Measurements from ENCODE around the gene ATR.
"Not testable (repeated sequence)": the region's sequence is repeated elsewhere in the genome, so short reads cannot be mapped to it uniquely, and the experiment has no call there.

The ATR gene

GRCh38 chr3:142595141-142595540 lies 16.6 kb upstream of the ATR start:
- DNase-seq (ENCODE audit: low spot score), result no peak

GRCh38 chr3:142592268-142592667 lies 13.7 kb upstream of the ATR start:
- not testable (repeated sequence) for DNase-seq (ENCODE audit: low spot score)

- no peak for DNase-seq (ENCODE audit: low spot score)
Observed at GRCh38 chr3:142588703-142589102, 10.2 kb upstream of the ATR start.

GRCh38 chr3:142586803-142587406 lies 8.4 kb upstream of the ATR start:
- no peak for DNase-seq (ENCODE audit: low spot score)

DNA sequence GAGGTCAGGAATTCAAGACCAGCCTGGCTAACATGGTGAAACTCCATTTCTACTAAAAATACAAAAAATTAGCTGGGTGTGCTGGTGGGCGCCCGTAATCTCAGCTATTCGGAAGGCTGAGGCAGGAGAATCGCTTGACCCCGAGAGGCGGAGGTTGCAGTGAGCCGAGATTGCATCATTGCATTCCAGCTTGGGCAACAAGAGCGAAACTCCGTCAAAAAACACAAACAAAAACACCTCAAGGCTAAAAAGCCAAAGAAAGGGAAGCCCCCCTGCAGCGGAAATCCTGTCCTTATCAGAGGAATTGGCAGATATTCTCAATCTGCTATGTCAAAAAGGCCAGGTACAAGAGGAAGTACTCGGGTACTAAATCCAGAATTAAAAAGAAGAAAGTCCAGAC lies 2.5 kb upstream of the ATR start:
- not testable (repeated sequence) for DNase-seq (ENCODE audit: low spot score)

GRCh38 chr3:142580061-142580423 lies 1.5 kb upstream of the ATR start:
- DNase-seq (ENCODE audit: low spot score), result no peak

- no peak for DNase-seq (ENCODE audit: low spot score)
Observed at GRCh38 chr3:142577696-142578328, 721 bp downstream of the ATR start.

GRCh38 chr3:142576792-142577191 lies 1.7 kb downstream of the ATR start:
- no peak for DNase-seq (ENCODE audit: low spot score)

DNA sequence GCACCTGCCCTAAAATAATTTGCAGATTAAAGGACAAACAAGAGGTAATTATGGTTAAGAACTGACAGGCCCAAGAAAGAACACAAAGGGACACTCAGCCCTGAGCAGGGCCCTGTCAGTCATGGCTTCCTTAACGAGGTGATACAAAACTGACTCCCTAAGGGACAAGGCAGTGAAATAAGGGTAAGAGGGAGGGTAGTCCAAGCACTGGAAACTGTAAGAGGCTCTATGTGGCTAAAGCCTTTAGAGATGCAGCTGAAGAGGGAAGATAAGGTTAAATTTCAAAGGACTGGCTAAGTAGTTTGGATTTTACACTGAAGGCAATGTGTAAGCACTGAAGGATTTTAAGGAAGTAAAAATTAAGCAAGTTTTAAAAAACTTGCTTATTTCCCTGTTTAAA lies 3.9 kb downstream of the ATR start:
- DNase-seq (ENCODE audit: low spot score), result no peak

DNA sequence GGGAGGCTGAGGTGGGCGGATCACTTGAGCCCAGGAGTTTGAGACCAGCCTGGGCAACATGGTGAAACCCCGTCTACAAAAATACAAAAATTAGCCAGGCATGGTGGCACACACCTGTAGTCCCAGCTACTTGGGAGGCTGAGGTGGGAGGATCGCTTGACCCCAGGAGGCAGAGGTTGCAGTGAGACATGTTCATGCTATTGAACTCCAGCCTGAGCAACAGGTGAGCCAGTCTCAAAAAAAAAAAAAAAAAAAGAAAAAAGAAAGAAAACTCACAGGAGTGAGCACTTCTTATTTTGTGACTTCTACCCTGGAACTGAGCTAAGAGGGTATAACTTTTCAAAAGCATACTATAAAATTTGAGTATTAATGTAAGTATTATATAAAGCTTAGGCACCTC lies 4.3 kb downstream of the ATR start:
- not testable (repeated sequence) for DNase-seq (ENCODE audit: low spot score)

DNA sequence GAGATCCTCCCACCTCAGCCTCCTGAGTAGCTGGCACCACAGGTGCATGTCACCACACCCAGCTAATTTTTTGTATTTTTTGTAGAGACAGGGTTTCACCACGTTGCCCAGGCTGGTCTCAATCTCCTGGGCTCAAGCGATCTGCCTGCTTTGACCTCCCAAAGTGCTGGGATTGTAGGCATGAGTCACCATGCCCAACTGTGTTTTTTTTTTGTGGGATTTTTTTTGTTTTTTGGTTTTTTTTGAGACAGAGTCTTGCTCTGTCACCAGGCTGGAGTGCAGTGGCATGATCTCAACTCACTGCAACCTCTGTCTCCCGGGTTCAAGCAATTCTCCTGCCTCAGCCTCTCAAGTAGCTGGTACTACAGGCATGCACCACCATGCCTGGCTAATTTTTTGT lies 9.1 kb downstream of the ATR start:
- not testable (repeated sequence) for DNase-seq (ENCODE audit: low spot score)

DNA sequence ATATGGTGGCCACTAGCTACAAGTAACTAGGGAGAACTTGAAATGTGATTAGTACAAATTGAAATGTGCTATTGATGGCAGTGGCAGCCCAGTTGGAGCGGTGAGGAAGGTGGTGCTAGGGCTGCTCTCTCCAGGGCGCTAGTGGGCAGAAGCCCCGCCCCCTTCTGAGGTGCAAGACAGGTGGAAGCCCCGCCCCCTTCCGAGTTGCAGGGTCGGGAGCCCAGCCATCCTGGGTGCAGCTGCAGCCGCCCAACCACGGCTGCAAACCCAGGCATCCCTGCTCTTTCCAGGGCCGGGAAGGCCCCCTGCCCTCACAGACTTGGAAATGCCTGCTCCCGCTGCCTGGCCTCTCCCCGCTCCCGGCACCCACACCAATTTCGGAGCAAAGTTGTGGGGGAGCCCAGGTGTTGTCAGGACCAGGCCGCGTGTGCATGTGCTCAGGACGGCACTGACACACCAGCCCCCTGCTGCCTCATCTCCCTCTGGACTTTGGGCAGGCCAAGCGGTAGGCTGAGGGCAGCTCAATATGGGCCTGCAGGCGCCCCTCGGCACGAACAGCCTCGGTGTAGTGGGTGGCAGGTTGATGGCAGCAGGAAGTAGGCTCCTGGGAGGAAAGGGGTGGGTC lies 10.0 kb downstream of the ATR start:
- DNase-seq (ENCODE audit: low spot score), result no peak

DNA sequence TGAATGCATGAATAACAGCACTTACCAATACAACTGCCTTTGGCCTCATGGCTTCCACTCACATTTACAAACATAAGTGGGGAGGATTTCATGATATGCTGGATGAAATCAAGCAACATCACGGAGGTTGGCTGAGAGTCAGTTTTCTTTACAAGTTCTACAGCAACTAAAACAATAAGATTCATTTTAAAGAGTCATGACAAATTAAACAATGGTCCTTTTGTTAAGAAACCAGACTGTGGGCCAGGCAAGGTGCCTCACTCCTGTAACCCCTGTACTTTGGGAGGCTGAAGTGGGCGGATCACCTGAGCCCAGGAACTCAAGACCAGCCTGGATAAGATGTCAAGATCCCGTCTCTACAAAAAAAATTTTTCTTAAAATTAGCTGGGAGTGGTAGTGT lies 12.4 kb downstream of the ATR start:
- DNase-seq (ENCODE audit: low spot score), result no peak

GRCh38 chr3:142563496-142563997 lies 15.0 kb downstream of the ATR start:
- DNase-seq (ENCODE audit: low spot score), result no peak

DNA sequence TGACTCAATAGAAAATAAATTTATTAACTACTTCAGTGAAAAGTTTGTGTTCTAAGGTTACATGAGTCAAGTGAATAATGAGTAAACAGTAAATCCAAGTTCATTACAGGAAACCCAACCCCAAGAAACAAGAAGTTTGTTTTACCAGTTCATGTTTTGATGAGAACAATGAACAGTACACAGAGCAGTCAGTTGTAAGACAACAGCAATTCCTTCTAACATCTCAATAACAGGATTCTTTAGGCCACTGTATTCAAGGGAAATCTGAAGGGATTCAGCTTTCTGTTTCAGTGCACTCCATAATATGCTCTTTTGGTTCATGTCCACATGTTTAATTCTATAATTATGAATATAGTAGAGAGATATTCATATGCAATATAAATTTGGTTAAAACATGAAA lies 18.4 kb downstream of the ATR start:
- DNase-seq (ENCODE audit: low spot score), result no peak

DNA sequence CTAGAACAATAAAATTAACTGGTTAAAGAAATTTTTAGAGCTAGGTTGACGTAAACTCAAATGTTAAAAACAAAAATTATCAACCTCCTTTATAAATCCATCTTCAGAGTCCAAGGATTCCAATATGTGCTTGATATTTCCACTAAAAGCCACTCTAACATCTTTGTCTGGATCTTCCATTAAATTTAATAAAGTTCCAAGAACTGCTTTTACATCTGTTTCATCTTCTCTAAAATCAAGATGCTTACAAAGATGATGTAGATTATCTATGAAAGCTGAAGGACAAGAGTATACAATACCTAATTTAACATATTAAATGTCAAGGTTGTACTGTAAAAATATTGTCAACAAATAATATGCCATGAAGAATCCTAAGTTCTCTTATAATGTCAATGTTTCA lies 24.8 kb downstream of the ATR start:
- DNase-seq (ENCODE audit: low spot score), result no peak

DNA sequence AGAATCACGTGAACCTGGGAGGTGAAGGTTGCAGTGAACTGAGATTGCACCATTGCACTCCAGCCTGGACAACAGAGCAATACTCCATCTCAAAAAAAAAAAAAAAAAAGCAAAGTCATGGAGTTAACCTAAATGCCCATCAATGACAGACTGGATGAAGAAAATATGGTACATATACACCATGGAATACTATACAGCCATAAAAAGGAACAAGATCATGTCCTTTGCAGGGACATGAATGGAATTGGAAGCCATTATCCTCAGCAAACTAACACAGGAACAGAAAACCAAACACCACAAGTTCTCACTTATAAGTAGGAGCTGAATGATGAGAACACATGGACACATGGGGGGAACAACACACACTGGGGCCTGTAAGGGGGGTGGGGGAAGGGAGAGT lies 26.0 kb downstream of the ATR start:
- DNase-seq (ENCODE audit: low spot score), result not testable (repeated sequence)

GRCh38 chr3:142549986-142550385 lies 28.5 kb downstream of the ATR start:
- no peak for DNase-seq (ENCODE audit: low spot score)

- no peak for DNase-seq (ENCODE audit: low spot score)
Observed at GRCh38 chr3:142543307-142543706, 35.2 kb downstream of the ATR start.

- no peak for DNase-seq (ENCODE audit: low spot score)
Observed at GRCh38 chr3:142542054-142542453, 36.5 kb downstream of the ATR start.

DNA sequence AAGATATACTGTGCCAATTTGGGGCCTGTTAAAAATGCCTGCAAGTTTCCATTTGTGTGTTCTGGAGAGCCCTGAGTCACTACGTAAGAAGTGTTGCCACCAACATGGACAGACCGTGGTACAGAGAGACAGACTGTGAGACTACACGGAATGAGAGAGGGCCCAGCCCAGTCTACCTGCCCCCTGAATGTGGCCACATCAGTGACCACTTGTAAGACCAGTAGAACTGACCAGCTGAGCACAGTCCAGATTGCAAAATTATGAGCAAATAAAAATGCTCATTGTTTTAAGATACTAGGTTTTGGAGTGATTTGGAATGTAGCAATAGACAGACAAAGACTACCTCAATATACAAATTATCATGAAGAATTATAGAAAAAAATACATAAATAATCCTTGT lies 42.0 kb downstream of the ATR start:
- no peak for DNase-seq (ENCODE audit: low spot score)

- no peak for DNase-seq (ENCODE audit: low spot score)
Observed at GRCh38 chr3:142534543-142534942, 44.0 kb downstream of the ATR start.

- no peak for DNase-seq (ENCODE audit: low spot score)
Observed at GRCh38 chr3:142530296-142530695, 48.2 kb downstream of the ATR start.
